Lung microvascular endothelial cell (primary cell): ENCODE results near the gene FRMD4A. TPM values are rescaled to one million over a fixed set of nuclear protein-coding genes. Genes with fewer than 3 reads are reported as not detected.
"Not testable (repeated sequence)": the region's sequence is repeated elsewhere in the genome, so short reads cannot be mapped to it uniquely, and the experiment has no call there.

Experiments used
- DNase-seq, 2 donors: peaks; one replicate each; pipeline versions ENCODE4 v3.0.0 to v3.0.0-alpha.2; 2010; ENCODE audit warnings: low read depth in 2 of 2
- total RNA-seq: library from RNA; depleted of rRNA; stranded (reverse); fragments of >200 nt; gene quantifications from 2 replicates; pipeline ENCODE4 v1.2.1, GENCODE V29; 2014

FRMD4A gene
- total RNA-seq, 1 donor from 2014 or later, result 9.7 TPM

GRCh38 chr10:13859979-13860654 lies 470.6 kb downstream of the FRMD4A start:
- DNase-seq, result peak; percentile 69 to 82

GRCh38 chr10:13858709-13859108 lies 472.0 kb downstream of the FRMD4A start:
- no peak for DNase-seq

DNA sequence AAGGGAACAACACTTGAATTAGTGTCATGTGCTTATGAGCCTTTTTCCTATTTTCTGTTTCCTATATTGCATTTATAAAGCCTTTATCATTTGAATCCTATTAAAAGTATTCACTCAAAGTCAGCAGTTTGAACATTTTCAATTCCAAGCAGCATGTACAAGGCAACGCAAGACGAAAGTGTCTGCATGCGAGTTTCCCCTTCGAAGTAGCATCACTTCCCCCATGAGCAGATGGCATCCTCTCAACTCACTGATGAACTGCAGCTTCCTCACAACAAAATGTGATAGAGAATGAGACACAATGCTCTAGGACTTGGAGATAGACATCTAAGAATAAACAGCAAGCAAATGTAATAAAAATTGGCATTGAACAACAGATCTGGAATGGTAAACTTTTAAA lies 473.3 kb downstream of the FRMD4A start:
- peak in 1 of 2 donors; percentile 52 for DNase-seq

GRCh38 chr10:13853854-13854253 lies 476.9 kb downstream of the FRMD4A start:
- DNase-seq, result peak in 1 of 2 donors; percentile 88

GRCh38 chr10:13852872-13853271 lies 477.9 kb downstream of the FRMD4A start:
- DNase-seq, result no peak

- DNase-seq, result no peak
Measured at GRCh38 chr10:13851906-13852305, 478.8 kb downstream of the FRMD4A start.

DNA sequence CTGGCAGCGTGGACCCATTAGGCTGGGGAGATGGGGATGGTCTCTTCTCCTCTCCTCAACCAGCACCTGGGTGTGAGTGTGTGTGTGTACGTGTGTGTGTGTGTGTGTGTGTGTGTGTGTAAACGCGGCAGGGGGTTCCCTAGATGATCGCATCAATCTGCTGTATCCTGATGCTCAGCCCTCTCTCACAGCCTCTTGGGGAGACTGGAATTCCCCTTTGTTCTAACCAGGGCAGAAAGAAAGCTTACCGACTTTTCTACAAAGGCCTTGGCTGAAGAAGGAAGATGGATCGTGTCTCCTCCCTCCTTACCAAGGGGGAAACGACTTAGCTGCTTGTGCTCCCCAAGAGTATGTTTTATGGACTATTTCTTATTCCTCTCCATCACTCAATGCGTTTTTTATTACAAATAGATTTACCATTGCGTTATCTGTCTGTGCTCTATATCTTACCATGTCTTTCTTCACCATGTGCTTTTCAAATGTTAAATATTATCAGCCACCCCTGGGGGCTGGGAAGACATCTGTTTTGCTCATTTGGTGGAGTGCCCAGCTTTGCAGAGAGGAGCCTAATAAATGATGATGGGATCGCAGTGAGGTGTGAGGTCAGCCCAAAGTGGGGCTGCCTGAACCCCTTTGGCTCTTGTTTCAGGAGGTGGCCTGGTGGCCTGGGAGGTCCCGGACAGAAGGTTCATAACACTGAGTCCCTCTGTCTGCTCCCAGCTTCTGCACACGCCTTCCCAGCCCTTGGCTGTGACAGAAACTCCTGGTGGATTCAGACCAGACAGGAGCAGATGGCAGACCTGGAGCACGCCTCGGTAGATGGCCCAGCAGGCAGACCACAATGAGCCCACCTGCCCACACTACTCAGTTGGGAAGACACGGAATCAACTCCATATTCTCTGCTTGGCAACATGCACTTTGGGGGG lies 481.9 kb downstream of the FRMD4A start:
- DNase-seq, result no peak

GRCh38 chr10:13847201-13847631 lies 483.5 kb downstream of the FRMD4A start:
- no peak for DNase-seq

GRCh38 chr10:13845897-13846296 lies 484.8 kb downstream of the FRMD4A start:
- DNase-seq, result no peak

DNA sequence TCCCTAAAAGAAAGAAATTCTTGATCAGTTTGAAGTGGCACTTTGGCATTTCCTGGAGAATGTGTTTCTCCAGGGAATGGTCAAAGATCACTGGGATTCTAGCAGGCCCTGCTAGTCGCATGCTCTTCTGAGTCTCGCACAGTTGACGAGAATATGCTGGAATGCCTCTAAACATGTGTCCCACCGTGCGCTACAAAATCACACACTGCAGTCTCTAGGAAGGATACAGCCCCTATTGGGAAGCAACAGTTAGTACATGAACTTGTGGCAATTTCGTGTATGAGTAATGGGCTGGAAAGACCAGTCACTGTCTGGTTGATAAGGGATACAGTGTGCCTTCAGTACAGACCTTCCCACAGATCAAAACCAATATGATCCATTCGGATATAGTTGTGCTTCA lies 486.1 kb downstream of the FRMD4A start:
- DNase-seq, result peak in 1 of 2 donors; percentile 63

- no peak for DNase-seq
Measured at GRCh38 chr10:13842117-13842516, 488.6 kb downstream of the FRMD4A start.

DNA sequence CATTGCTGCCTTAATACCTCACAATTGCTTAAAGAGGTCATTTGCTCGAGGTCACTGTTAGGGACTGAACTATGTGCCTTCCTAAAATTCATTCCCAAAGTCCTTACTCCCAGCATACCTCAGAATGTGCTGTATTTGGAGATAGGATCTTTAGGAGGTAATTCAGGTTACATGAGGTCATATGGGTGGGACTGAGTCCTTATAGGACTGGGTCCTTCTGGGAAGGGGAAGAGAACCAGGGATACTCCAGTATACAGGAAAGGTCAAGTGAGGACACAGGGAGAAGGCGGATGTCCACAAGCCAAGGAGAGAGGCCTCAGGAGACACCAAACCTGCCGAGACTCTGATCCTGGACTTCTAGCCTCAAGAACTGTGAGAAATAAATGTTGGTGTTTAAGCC lies 490.7 kb downstream of the FRMD4A start:
- DNase-seq, result no peak

GRCh38 chr10:13839430-13839990 lies 491.2 kb downstream of the FRMD4A start:
- peak in 1 of 2 donors; percentile 90 for DNase-seq

GRCh38 chr10:13839030-13839429 lies 491.7 kb downstream of the FRMD4A start:
- DNase-seq, result no peak

DNA sequence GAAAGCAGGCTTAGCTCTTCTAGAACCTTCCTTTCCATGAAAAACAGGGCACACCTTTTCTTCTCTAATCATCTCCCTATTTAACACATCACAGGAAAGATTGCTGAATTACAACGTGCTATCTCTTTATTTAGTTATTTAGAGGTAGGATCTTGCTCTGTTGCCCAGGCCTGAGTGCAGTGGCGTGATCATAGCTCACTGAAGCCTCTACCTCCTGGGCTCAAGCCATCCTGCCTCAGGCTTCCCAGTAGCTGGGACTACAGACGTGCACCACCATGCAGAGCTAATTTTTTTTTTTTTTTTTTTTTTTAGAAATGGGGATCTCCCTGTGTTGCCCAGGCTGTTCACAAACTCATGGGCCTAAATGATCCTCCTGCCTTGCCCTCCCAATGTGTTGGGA lies 492.8 kb downstream of the FRMD4A start:
- DNase-seq, result no peak

- peak; percentile 70 to 88 for DNase-seq
Measured at GRCh38 chr10:13834581-13835286, 496.0 kb downstream of the FRMD4A start.

DNA sequence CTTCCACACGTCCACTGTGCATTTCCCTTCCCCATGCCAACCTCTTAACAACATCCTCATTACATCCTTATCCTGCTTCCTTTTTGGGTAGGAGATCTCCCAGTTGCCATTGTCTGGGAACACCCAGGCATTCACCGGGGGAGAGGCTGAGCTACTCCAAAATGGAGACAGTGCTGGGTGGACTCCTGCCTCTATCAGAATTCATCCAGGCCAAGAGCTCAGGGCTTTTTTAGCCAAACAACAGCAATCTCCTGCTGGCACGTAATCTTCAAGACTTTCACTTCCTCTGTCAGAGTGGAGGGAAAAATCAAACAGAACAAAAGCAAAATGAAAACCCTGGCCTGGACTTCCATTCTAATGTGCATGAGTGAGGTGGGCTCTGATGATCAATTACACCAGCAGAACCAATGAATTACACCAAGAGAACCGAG lies 499.0 kb downstream of the FRMD4A start:
- DNase-seq, result peak in 1 of 2 donors; percentile 75

DNA sequence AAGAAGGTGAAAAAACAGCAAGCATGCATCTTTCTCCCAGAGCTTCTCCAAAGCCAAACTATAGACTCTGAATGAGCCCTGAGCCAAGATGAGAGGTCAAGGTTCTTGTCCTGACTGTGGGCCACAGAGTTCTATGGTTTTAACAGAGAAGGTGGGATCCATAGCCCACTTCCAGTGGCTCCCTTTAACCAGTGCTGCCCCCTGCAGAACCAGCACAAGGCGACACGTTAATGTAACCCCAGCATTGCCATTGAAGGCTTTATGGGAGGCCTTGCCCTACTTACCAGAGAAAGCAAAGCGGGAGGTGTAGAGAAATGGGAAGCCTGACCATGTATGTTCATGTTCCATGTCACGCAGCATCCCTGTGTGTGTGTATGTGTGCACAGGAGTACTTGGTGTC lies 500.3 kb downstream of the FRMD4A start:
- no peak for DNase-seq

DNA sequence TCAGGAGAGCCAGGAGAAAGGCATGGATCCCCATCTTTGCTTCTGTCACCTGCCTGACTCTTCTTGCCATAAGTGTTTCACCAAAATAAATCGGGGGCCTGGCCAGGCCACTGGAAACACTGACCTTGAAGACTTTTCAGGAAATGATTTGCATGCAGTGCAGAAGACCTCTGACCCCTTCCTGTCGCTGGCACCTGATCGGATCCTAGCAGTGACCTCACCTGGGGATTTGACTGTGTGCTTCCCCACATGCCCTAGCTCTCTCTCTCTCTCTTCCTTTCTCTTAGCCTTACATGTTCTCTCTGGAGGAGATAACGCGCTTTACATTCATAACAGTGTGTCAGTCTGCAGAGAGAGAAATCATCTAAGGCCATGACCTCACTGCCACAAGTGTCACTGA lies 500.9 kb downstream of the FRMD4A start:
- no peak for DNase-seq

GRCh38 chr10:13828284-13828683 lies 502.4 kb downstream of the FRMD4A start:
- DNase-seq, result not testable (repeated sequence)

DNA sequence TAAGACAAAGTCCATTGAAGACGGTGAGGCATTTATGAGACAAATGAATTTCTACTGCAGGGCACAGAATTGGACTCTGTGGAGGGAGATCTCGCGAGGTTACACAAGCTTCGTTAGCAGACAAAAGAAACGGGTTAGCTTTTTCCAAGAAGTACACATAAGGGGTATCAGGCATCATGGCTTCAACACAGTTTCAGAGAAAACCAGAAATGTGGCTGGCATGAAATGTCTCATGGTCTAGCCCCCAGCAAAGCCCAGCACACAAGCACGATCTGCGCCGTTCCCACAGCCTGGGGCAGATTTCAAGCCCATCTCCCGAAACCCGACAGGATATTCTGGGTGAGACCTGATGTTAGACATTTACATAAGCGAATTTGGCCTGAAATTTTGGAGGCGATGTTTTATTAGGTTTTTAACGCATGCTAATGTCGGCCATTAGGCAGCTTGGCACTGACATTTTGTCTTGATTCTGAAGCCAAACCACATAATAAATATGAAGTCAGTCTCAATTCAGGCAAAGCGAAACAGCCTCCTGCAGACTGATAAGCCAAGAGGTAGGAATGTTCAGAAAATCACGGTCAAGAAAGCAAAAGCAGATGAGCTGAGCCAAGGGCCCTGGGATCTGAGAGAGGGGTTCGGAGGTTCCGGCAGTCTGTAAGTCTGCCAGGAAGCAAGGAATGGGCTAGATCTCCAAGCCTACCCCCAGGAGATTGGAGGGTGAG lies 503.5 kb downstream of the FRMD4A start:
- DNase-seq, result no peak
